Globus pallidus (tissue), 1 donor: ENCODE results near the gene ANKRD13D.

Experiments
- DNase-seq: peaks from one replicate; pipeline ENCODE4 v3.0.0-alpha.2; 2015; ENCODE audit warnings: low spot score

ANKRD13D gene

GRCh38 chr11:67302571-67303131 is 13.5 kb downstream of the ANKRD13D start:
- DNase-seq, result no peak

DNA sequence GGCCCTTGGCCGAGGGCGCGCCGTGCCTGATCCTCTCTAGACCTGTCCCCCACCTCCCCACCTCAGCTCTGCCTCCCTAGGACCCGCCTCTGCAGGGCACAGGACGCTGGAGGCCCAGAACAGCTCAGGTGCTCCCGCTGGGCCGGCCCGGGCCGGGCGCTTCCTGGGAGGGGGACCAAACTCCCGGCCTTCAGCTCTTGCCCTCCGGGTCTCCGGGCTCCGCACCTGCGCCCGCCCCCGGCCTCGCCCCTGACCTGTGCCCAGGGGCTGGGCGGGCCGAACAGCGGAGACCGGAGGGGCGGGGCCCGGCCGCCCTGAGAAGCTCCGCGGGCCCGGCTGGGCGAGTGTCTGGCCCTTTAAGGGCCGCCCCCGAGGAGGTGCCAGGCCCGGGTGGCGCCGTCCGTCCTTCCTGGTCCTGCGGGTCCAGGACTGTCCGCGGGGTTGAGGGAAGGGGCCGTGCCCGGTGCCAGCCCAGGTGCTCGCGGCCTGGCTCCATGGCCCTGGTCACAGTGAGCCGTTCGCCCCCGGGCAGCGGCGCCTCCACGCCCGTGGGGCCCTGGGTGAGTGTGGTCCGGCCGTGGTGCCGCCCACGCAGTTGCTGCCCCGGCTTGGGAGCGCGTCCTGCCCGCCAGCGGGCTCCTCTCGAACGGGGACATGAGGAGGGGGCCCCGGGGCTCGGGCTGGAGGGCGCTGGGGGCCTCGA is 14.2 kb downstream of the ANKRD13D start, which contains the start of gene SSH3:
Gene SSH3, plus strand, starts transcription at position 399 of the 703 bp plus-strand sequence. Its CDS starts 96 bp downstream, at position 495.
- DNase-seq, result peak; percentile 76

- no peak for DNase-seq
These were observed 14.8 kb downstream of the ANKRD13D start for GRCh38 chr11:67303835-67304411.

DNA sequence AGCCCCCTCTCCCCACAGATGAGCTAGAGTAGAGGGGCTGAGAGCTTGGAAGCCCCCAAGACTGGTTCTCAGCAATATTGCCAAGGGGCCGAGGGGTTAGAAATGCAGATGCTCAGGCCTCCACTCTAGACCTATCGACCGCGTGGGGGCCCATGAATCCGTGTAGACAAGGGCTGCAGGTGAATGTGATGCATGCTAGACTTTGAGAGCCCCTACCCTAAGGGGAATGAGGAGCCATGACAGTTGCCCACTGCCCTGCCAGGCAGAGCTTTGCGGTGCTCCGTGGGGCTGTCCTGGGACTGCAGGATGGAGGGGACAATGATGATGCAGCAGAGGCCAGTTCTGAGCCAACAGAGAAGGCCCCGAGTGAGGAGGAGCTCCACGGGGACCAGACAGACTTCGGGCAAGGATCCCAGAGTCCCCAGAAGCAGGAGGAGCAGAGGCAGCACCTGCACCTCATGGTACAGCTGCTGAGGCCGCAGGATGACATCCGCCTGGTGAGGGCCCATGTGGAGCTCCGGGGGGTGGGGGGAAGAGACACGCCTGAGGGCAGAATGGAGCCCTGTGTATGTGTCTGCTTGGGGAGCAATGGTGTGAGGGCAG is 15.5 kb downstream of the ANKRD13D start:
- no peak for DNase-seq

DNA sequence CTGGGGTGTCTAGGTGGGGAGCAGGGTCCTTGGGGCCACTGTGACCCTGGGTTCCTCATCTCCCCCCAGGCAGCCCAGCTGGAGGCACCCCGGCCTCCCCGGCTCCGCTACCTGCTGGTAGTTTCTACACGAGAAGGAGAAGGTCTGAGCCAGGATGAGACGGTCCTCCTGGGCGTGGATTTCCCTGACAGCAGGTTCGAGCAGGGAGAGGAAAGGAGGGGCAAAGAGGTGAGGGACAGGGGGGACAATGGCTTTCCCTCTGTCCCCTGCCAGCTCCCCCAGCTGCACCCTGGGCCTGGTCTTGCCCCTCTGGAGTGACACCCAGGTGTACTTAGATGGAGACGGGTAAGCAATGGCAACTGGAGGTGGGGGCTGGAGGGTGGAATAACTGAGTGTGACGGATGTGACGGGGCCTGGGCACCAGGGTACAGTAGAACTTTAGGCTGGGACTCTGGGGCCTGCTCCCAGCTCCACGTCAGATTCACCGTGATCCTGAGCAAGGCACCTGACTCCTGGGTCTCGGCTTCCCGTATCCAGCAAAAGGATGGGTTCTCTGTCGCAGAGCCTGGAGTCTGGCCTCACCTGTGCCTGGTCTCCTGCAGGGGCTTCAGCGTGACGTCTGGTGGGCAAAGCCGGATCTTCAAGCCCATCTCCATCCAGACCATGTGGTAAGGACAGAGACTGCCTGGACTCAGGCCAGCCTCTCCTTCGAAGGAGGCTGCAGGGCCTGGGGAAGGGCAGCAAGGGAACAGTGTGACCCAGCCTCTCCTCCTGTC is 17.9 kb downstream of the ANKRD13D start:
- no peak for DNase-seq

DNA sequence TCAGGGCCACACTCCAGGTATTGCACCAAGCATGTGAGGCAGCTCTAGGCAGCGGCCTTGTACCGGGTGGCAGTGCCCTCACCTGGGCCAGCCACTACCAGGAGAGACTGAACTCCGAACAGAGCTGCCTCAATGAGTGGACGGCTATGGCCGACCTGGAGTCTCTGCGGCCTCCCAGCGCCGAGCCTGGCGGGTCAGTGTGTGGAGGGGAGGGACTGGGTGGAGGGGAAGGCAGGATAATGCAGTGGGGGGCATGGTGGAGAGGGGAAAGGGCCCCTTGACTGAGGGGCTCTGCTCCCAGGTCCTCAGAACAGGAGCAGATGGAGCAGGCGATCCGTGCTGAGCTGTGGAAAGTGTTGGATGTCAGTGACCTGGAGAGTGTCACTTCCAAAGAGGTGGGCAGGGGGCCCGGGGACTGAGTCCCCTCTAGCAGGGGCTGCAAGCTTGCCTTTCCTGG is 18.5 kb downstream of the ANKRD13D start:
- DNase-seq, result no peak

- DNase-seq, result no peak
These were observed 19.1 kb downstream of the ANKRD13D start for GRCh38 chr11:67308031-67308866.

- DNase-seq, result no peak
These were observed 20.1 kb downstream of the ANKRD13D start for GRCh38 chr11:67309166-67309565.

DNA sequence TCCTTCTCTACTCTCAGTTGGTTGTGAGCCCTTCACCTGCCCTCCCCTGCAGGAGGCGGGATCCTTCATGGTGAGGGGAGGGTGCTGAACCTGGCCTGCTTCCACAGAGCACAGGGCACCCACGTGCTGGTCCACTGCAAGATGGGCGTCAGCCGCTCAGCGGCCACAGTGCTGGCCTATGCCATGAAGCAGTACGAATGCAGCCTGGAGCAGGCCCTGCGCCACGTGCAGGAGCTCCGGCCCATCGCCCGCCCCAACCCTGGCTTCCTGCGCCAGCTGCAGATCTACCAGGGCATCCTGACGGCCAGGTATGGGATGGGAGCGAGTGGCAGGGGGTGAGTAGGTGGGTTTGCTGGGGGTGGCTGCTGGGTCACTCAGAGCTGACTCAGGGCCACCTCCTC is 20.6 kb downstream of the ANKRD13D start:
- DNase-seq, result no peak

GRCh38 chr11:67310246-67311050 is 21.3 kb downstream of the ANKRD13D start:
- DNase-seq, result no peak

- DNase-seq, result no peak
These were observed 22.0 kb downstream of the ANKRD13D start for GRCh38 chr11:67311051-67311555.

- no peak for DNase-seq
These were observed 22.5 kb downstream of the ANKRD13D start for GRCh38 chr11:67311556-67312082.

- no peak for DNase-seq
These were observed 23.3 kb downstream of the ANKRD13D start for GRCh38 chr11:67312187-67313021.

DNA sequence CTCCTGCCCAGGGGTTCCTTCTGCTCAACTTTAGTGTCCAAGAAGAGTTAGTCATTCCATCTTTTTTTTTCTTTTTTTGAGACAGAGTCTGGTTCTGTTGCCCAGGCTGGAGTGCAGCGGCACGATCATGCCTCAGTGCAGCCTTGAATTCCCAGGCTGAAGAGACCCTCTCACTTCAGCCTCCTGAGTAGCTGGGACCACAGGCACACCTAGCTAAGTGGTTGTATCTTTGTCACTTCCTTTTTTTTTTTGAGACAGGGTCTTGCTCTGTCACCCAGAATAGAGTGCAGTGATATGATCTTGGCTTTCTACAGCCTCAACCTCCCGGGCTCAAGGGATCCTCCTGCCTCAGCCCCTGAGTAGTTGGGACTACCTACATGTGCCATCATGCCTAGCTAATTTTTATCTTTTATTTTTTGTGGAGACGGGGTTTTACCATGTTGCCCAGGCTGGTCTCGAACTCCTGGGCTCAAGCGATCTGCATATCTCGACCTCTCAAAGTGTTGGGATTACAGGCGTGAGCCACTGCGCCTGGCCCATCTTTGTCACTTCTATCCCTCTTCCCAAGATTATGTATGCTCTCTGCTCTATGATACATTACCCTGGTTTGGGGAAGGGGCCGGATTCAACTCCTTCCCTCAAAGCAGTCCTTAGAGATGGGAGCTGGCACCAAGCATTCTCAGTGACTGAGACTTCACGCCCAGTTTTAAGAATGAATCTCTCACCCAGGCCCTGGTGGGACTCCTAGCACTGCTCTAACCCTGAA is 24.2 kb downstream of the ANKRD13D start:
- DNase-seq, result no peak

DNA sequence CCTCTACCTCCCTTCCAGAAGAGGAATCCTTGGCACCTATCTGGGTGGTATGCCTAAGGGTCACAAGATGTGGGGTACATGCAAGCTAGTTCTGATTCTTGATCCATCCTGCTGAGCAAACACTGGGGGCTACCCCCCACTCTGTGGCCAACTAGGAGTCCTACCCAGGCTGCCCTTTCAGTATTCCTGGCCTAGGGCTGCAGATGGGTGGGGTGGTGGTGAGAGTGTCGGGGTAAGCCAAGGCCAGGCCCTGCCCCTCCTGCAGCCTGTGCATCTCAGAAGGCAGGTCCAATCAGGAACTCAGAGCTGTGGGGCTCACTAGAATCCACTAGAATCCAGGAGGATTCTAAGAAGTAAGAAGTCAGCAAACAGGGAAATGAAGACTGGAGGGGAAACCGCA is 25.1 kb downstream of the ANKRD13D start:
- DNase-seq, result no peak

- no peak for DNase-seq
These were observed 26.3 kb downstream of the ANKRD13D start for GRCh38 chr11:67315325-67315909.

DNA sequence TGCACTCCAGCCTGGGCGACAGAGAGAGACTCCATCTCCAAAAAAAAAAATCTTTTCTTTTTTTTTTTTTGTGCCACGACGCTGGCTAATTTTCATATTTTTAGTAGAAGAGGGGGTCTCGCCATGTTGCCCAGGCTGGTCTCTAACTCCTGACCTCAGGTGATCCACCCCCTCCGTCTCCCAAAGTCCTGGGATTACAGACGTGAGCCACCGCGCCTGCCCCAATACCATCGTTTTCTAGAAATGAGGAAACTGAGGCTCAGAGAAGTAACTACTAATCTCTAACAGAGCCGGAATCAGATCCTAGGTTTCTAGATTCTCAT is 27.7 kb downstream of the ANKRD13D start:
- no peak for DNase-seq
